GM21360 (cell line): ENCODE results near the gene GRM8.

Experiments
- ATAC-seq: cut with Tn5 transposase; IDR thresholded peaks from one replicate; pipeline ENCODE4 v1.9.1; 2021; ENCODE audit warnings: mild to moderate bottlenecking, moderate library complexity; ENCODE audit not compliant: unreplicated experiment

The GRM8 gene

DNA sequence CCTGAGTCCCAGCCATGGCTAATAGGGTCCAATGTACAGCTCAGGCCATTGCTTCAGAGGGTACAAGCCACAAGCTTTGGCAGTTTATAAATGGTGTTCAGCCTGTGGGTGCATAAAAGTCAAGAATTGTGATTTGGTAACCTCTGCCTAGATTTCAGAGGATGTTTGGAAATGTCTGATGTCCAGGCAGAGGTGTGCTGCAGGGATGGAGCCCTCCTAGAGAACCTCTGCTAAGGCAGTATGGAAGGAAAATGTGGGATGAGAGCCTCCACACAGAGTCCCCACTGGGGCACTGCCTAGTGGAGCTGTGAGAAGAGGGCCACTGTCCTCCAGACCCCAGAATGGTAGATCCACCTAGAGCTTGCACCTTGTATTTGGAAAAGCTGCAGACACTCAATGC, 779.9 kb downstream of the GRM8 start:
- ATAC-seq, result no peak

- no peak for ATAC-seq
Measured at GRCh38 chr7:126462405-126462804, 790.3 kb downstream of the GRM8 start.

DNA sequence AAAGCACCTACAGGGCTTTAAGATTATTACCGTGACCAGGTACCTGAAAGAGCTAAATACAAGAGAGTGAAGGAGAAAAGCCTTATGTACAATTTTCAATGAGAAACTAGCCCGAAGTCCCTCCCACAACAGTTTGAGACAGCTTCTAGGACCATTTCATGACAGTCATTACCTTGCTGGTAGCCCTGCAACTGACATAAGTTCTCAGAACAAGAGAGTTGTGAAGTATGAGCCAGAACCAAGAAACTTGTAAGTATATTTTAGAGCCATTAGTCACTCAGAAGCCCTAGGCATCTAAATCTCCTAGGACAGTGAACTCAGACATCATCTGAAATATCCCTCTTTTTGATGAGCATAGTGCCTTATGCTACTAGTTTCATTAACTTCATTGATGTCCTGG, 792.1 kb downstream of the GRM8 start:
- no peak for ATAC-seq

DNA sequence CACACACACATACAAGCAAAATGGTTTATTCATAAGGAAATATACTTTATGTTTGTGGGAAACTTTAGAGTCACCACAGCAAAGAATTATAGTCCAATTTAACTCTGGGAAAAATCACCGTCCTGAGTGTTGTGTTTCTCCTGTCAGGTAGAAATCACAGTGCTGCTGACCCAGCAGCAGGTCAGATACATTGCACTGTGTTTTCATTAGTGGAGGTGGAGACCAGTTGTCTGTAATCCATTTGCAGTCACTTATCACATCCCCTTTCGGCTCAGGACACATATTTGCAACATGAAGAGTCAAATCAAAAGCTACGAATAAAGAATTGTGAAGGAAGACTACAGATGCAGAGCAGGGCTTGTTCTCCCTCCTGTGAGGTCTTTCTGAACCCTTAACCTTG, 799.6 kb downstream of the GRM8 start:
- ATAC-seq, result no peak

DNA sequence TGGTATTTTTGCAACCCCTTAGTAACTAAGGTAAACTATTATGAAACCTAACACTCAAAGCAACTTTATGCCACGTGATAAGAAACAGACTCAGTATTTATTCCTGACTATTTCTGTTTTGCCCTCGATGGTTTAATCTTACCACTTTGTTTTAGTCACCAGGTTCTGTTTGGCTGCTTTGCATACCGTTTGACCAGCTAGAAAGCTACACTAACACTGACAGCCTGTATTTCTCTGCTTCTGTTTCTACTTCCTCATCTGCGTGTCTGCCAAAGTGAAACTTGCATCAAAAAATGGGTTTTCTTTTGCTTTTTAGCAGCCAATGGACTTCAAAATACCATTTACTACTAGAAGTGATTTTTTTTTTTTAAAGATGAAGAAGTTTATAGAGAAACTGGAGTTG, 802.5 kb downstream of the GRM8 start:
- ATAC-seq, result peak; percentile 92

DNA sequence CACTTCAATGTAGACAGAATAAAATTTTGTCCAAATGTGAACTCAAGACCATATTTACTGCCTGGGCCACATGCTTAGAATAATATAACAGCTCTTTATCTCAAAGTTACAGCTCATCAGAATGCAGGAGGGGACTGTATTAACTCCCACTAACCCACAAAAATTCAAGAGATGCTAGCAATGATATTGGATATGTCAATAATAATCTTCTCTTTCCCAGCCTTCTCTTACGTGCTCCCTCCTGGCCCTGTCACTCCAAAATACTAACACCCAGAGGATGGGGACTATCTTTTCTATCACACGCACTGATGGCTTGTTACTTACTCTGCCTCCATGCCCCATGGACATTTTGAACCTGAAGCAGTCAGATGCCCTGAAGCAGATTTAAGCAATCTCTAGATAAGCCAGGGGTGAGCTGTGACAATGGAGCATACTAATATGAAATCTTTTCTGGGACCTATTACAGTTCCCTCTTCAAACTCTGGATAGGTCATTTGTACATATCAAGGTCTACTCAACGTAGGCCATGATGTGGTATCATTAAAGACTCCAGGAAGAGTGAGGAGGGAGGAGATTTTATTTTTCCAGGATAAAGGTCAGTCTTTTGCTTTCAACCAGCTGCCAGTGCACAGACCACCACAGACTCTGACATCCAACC, 803.0 kb downstream of the GRM8 start:
- peak; percentile 5 for ATAC-seq

GRCh38 chr7:126447984-126448383, 804.8 kb downstream of the GRM8 start:
- no peak for ATAC-seq

GRCh38 chr7:126445991-126446390, 806.8 kb downstream of the GRM8 start:
- no peak for ATAC-seq

DNA sequence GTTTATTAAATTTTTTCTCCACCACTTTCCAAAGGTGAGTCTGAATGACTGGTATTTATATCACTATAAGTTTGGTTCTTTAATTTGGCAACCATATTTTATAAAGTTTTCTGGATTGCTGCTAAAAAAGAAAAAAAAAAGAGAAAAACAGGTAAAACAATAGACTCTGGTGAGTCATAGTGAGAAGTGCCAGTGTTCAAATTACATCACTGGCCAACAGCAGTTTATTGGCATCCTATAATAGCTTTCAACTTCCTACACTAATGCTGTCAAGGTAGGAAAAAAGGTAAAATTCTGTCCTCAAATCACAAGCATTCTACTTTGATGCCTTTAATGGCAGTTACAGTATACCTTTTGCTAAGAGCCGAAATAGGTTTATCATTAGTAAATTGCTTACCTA, 808.8 kb downstream of the GRM8 start:
- ATAC-seq, result no peak

GRCh38 chr7:126442908-126443307, 809.8 kb downstream of the GRM8 start:
- no peak for ATAC-seq

DNA sequence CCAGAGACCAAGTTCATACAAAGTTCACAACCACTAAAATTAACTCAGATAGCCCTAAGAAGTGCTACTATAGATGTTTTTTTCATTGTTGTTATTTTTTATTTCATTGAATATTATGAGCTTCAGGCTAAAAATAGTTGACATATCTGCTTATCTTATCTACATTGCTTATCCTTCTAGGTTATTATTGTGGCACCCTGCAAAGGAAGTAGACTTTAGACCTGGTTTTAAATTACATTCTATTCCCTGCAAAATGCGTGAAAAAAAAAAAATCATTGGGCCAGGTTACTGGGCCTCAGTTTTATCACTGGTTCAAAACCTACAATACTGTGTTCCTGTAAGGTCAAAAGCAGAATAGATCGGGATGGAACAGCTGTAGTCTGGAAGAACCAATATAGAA, 811.0 kb downstream of the GRM8 start:
- ATAC-seq, result no peak

- no peak for ATAC-seq
Measured at GRCh38 chr7:126440542-126440941, 812.2 kb downstream of the GRM8 start.

DNA sequence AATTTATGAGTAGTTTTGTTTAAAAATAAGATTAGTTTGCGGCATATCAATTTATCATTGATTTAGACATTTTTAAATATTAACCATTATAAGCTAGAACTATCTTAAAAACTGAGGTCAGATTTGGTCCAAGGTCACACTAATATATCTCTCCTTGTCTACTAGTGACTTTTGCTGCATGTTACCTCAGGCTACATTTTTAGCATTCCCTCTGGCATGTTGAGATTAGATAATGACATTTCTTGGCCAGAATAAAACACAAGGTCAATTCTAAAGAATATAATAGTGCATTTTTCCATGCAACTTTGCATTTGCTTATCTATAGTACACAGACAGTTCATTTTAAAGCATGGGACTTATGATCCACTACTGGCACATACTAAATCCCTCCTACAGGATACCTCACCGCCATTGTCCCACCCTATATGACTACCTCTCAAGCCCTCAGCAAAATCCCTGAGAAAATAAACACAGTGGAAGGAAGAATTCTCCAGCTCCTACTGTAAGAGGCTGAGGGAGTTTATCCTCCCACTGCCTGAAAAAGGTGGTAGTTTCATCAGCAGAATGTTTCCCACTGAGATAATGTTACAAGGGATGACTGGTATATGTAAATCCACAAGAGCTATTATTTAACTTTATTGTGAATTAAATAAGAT, 816.4 kb downstream of the GRM8 start:
- no peak for ATAC-seq

- no peak for ATAC-seq
Measured at GRCh38 chr7:126426652-126427051, 826.1 kb downstream of the GRM8 start.

GRCh38 chr7:126424985-126425384, 827.8 kb downstream of the GRM8 start:
- ATAC-seq, result no peak

- ATAC-seq, result no peak
Measured at GRCh38 chr7:126419047-126419446, 833.7 kb downstream of the GRM8 start.

GRCh38 chr7:126411821-126412383, 840.8 kb downstream of the GRM8 start:
- no peak for ATAC-seq

GRCh38 chr7:126411032-126411820, 841.5 kb downstream of the GRM8 start:
- ATAC-seq, result no peak

- no peak for ATAC-seq
Measured at GRCh38 chr7:126403040-126403439, 849.7 kb downstream of the GRM8 start.

GRCh38 chr7:126401918-126402317, 850.8 kb downstream of the GRM8 start:
- no peak for ATAC-seq

DNA sequence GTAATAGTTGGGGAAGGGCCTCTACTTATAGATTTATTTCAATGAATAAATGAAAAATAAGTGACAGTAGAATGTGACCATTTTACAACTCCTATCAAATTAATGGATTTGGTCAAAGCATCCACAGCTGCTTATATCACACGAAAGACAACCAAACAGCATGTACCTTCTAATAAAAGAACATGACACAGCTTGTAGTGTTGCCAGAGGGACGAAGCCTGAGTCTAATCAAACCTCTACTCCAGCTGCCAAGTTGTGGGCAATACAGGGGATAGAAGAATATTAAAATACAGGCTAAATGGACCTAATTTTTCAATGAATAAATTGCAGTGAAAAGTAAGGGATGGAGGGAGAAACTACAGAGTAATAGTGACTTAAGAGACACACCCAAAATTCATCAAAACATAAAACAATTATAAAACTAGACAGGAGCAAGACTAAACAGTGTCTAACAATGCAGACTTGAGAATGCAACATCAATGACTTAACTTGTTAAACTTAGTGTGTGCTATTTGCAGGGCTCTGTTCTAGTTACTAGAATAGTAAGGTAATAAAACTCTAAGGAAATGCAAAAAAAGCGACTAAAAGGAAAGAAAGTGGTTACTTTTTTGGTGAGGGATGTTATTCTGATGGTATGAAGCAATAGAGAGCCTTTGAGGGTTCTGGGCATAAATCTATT, 853.8 kb downstream of the GRM8 start:
- ATAC-seq, result no peak
